PC-9 (cell line): ENCODE measurements around the gene SPTB. TPM values are rescaled to one million over a fixed set of nuclear protein-coding genes. Genes with fewer than 3 reads are reported as not detected.

Source experiments
- BruUV-seq: library from RNA; stranded (reverse); fragments of 400-500 nt; replicated peaks from 2 replicates; lab custom pipeline; 2021; lab: Mats Ljungman, UMichigan
- CTCF ChIA-PET: fragments of 300-600 bp; sonication (Branson Sonifier 250); formaldehyde crosslinking; loops from one replicate; lab custom pipeline; 2022; ENCODE audit warnings: antibody characterized with exemption; lab: Charles Lee
- POLR2A ChIA-PET: fragments of 300-600 bp; sonication (Branson Sonifier 250); formaldehyde crosslinking; loops from one replicate; lab custom pipeline; 2022; ENCODE audit warnings: antibody characterized with exemption; ENCODE audit not compliant: unreplicated experiment; lab: Charles Lee
- DNase-seq, 2 experiments: peaks; one replicate each; pipeline versions ENCODE4 v3.0.0 to v3.0.0-alpha.2; 2015 to 2022; ENCODE audit warnings: mixed read lengths in 1 of 2
- H2AFZ ChIP-seq: fragments of 200-600 bp; sonication (generic); 2 replicates; pipeline ENCODE4 v1.8.1; 2017; ENCODE audit warnings: antibody characterized with exemption
- H3F3A ChIP-seq: fragments of 200-600 bp; sonication (generic); 2 replicates; pipeline ENCODE4 v1.8.1; 2017; ENCODE audit warnings: antibody characterized with exemption, mild to moderate bottlenecking, low read depth; ENCODE audit not compliant: insufficient read depth
- H3K27ac ChIP-seq: fragments of 200-600 bp; sonication (generic); 2 replicates; pipeline ENCODE4 v1.6.1; 2016; ENCODE audit warnings: mixed run types
- H3K27me3 ChIP-seq: fragments of 200-600 bp; sonication (generic); 2 replicates; pipeline ENCODE4 v1.6.1; 2016; ENCODE audit warnings: low read depth, mixed run types; ENCODE audit not compliant: insufficient read depth
- H3K36me3 ChIP-seq: fragments of 200-600 bp; sonication (generic); 2 replicates; pipeline ENCODE4 v1.6.1; 2016; ENCODE audit warnings: low read depth, mixed run types
- H3K4me1 ChIP-seq: fragments of 200-600 bp; sonication (generic); replicated peaks from 2 replicates; pipeline ENCODE4 v1.6.1; 2016; ENCODE audit warnings: mixed run types; ENCODE audit not compliant: insufficient read depth
- H3K4me2 ChIP-seq: fragments of 200-600 bp; sonication (generic); 2 replicates; pipeline ENCODE4 v1.6.1; 2017; ENCODE audit warnings: mixed run types
- H3K4me3 ChIP-seq: fragments of 200-600 bp; sonication (generic); 2 replicates; pipeline ENCODE4 v1.6.1; 2016; ENCODE audit warnings: mixed run types
- H3K79me2 ChIP-seq: fragments of 200-600 bp; sonication (generic); 2 replicates; pipeline ENCODE4 v1.6.1; 2017; ENCODE audit warnings: low read depth, mixed run types
- H3K9me2 ChIP-seq: fragments of 200-600 bp; sonication (generic); 2 replicates; pipeline ENCODE4 v1.8.1; 2017; ENCODE audit warnings: mild to moderate bottlenecking; ENCODE audit not compliant: insufficient read depth
- H3K9me3 ChIP-seq: fragments of 200-600 bp; sonication (generic); 2 replicates; pipeline ENCODE4 v1.8.1; 2016; ENCODE audit warnings: low read depth; ENCODE audit not compliant: insufficient read depth
- H4K20me1 ChIP-seq: fragments of 200-600 bp; sonication (generic); 2 replicates; pipeline ENCODE4 v1.8.1; 2017; ENCODE audit not compliant: insufficient read depth
- EZH2 ChIP-seq: fragments of 200-600 bp; sonication (generic); IDR thresholded peaks from 2 replicates; pipeline ENCODE4 v1.8.0; 2017; ENCODE audit warnings: antibody characterized with exemption, low read depth
- intact Hi-C: fragments of 100-400 bp; cut with micrococcal nuclease; formaldehyde crosslinking; loops from one replicate; pipeline ENCODE4 v1.10.0; 2022; ENCODE audit not compliant: unreplicated experiment
- total RNA-seq: library from RNA; stranded (reverse); gene quantifications from 2 replicates; pipeline ENCODE4 v1.2.3, GENCODE V29; 2021
- TF ChIP-seq, protein P1 (sequence below): fragments of 200-600 bp; sonication (generic); conservative IDR thresholded peaks from 2 replicates; pipeline ENCODE4 v1.6.1; 2017; ENCODE audit warnings: mixed run types, antibody characterized with exemption, mild to moderate bottlenecking, moderate library complexity

Gene SPTB
- total RNA-seq, 1 experiment from 2014 or later, result 0.50 TPM

DNA sequence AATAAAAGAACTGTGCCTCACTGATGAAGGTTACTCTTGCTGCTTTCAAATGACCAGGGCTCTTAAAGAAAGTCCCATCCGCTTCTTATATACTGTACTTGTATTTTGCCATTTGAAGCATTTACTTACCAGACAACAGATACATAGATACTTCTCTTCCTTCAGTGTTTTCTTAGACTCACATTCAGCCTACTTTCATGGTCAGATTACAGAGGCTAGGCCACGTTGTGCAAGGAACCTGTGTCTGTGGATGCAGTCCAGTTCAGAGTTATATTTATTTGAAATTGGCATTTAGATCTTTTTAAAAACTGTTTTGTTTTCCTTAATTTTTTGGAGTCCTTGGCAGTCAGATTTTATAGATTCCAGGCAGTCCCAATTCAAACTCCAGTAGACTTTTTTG lies 40.8 kb upstream of the SPTB start:
- H3K4me3 ChIP-seq, result no peak overlapping the region
- no peaks in the 10 kb centered on the region for H3K9me2 ChIP-seq
- peaks cover 28% of the 10 kb centered on the region for H3K36me3 ChIP-seq
- TF ChIP-seq, protein P1, sequence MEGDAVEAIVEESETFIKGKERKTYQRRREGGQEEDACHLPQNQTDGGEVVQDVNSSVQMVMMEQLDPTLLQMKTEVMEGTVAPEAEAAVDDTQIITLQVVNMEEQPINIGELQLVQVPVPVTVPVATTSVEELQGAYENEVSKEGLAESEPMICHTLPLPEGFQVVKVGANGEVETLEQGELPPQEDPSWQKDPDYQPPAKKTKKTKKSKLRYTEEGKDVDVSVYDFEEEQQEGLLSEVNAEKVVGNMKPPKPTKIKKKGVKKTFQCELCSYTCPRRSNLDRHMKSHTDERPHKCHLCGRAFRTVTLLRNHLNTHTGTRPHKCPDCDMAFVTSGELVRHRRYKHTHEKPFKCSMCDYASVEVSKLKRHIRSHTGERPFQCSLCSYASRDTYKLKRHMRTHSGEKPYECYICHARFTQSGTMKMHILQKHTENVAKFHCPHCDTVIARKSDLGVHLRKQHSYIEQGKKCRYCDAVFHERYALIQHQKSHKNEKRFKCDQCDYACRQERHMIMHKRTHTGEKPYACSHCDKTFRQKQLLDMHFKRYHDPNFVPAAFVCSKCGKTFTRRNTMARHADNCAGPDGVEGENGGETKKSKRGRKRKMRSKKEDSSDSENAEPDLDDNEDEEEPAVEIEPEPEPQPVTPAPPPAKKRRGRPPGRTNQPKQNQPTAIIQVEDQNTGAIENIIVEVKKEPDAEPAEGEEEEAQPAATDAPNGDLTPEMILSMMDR, result no peak
- H3K79me2 ChIP-seq, result peaks cover 71% of the 10 kb centered on the region
- no peak overlapping the region for H3K27ac ChIP-seq
- ChIA-PET CTCF (no interaction called here), POLR2A (interaction anchor here (0.6 kb wide), 1 partner anchor 55 kb away, joined by 3 read pairs; no protein-coding TSS in a partner anchor)
- H3K9me3 ChIP-seq, result no peaks in the 10 kb centered on the region
- peaks cover 12% of the 10 kb centered on the region for H3K4me1 ChIP-seq
- DNase-seq, result no peak
- peaks cover 33% of the 10 kb centered on the region for H4K20me1 ChIP-seq
- no peak overlapping the region for H2AFZ ChIP-seq
- no peak overlapping the region for H3K4me2 ChIP-seq
- no peaks in the 10 kb centered on the region; the same call in 1 of the 2 replicates for H3F3A ChIP-seq
- H3K27me3 ChIP-seq, result no peaks in the 10 kb centered on the region
- no TSS peak for BruUV-seq
- intact Hi-C loops, result no loop called here

GRCh38 chr14:64919618-64920017 lies 39.9 kb upstream of the SPTB start:
- TF ChIP-seq EZH2, result no peak
- TF ChIP-seq, protein P1, result no peak
- Histone ChIP-seq H3F3A (no peaks in the 10 kb centered on the region; the same call in 1 of the 2 replicates), H3K36me3 (peaks cover 19% of the 10 kb centered on the region), H3K4me3 (no peak overlapping the region), H3K27ac (no peak overlapping the region), H3K27me3 (no peaks in the 10 kb centered on the region), H3K9me2 (no peaks in the 10 kb centered on the region), H3K4me1 (peaks cover 18% of the 10 kb centered on the region), H3K79me2 (peaks cover 79% of the 10 kb centered on the region), H4K20me1 (peaks cover 33% of the 10 kb centered on the region), H2AFZ (no peak overlapping the region), H3K4me2 (no peak overlapping the region), H3K9me3 (no peaks in the 10 kb centered on the region)
- DNase-seq, result peak in 1 of 2 experiments; percentile 44
- intact Hi-C loops, result loop anchor here (10.0 kb wide), 1 partner anchor 415 kb away; the partner anchor contains the start of genes ZBTB1 and ZBTB25
- BruUV-seq, result no TSS peak
- CTCF ChIA-PET, result no interaction called here
- POLR2A ChIA-PET, result no interaction called here

GRCh38 chr14:64919215-64919614 lies 39.5 kb upstream of the SPTB start:
- BruUV-seq, result no TSS peak
- TF ChIP-seq, protein P1, result no peak
- TF ChIP-seq EZH2, result no peak
- Histone ChIP-seq H3K4me1 (peaks cover 18% of the 10 kb centered on the region), H3K9me3 (no peaks in the 10 kb centered on the region), H3K27me3 (no peaks in the 10 kb centered on the region), H3K36me3 (peaks cover 15% of the 10 kb centered on the region; the same call in 1 of the 2 replicates), H3K79me2 (peaks cover 83% of the 10 kb centered on the region), H2AFZ (no peak overlapping the region), H3K4me3 (no peak overlapping the region), H3K27ac (no peak overlapping the region), H3F3A (no peaks in the 10 kb centered on the region; the same call in 1 of the 2 replicates), H3K9me2 (no peaks in the 10 kb centered on the region), H3K4me2 (no peak overlapping the region), H4K20me1 (peaks cover 33% of the 10 kb centered on the region)
- ChIA-PET CTCF (no interaction called here), POLR2A (no interaction called here)
- intact Hi-C loops, result loop anchor here (10.0 kb wide), 1 partner anchor 414 kb away; the partner anchor contains the start of genes ZBTB1 and ZBTB25
- no peak for DNase-seq
